GM12865 (cell line): ENCODE measurements around the gene RPS19BP1.

ENCODE experiments used
- DNase-seq: peaks from one replicate; pipeline ENCODE4 v3.0.0; 2010; ENCODE audit warnings: low read depth
- H3K4me3 ChIP-seq: 2 replicates; pipeline ENCODE4 v1.5.1; 2011; ENCODE audit warnings: mild to moderate bottlenecking, low read depth, low read length, control low read depth
- CTCF ChIP-seq: IDR thresholded peaks from 2 replicates; pipeline ENCODE4 v1.5.1; 2011; ENCODE audit warnings: low read length, control low read depth, low read depth, inconsistent platforms; ENCODE audit not compliant: insufficient read depth; ENCODE audit errors: missing control alignments

The RPS19BP1 gene

DNA sequence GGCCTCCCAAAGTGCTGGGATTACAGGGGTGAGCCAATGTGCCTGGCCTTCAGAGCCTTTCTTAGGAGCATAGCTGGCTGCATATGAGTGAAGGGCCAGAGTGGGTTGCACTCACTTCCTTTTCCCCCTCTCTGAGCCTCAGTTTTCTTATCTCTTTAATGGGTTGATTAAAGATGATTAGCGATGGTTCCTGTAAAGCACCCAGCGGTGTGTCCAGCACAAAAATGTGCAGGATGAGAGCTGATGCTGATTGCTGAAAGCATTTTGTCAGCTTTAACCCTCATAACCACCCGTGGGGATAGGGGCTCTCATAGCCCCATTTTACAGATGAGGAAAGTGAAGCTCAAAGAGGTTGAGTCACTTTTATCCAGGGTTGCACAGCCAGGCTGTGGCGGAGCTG is 43.5 kb upstream of the RPS19BP1 start:
- H3K4me3 ChIP-seq: no peak overlapping the region
- DNase-seq: no peak
- TF ChIP-seq CTCF: no peak

DNA sequence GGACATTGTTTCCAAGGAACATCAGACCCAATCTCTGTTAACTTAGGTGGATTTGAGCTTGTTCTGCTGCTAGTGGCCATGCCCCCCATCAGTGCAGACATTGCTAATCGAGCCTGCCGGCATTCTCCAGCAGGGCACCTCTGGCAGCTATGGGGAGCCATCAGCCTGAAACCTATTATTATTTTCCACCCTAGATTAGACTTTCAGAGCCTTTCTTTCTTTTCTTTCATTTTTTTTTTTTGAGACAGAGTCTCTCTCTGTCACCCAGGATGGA is 42.9 kb upstream of the RPS19BP1 start:
- H3K4me3 ChIP-seq: no peak overlapping the region
- no peak for DNase-seq
- TF ChIP-seq CTCF: no peak

DNA sequence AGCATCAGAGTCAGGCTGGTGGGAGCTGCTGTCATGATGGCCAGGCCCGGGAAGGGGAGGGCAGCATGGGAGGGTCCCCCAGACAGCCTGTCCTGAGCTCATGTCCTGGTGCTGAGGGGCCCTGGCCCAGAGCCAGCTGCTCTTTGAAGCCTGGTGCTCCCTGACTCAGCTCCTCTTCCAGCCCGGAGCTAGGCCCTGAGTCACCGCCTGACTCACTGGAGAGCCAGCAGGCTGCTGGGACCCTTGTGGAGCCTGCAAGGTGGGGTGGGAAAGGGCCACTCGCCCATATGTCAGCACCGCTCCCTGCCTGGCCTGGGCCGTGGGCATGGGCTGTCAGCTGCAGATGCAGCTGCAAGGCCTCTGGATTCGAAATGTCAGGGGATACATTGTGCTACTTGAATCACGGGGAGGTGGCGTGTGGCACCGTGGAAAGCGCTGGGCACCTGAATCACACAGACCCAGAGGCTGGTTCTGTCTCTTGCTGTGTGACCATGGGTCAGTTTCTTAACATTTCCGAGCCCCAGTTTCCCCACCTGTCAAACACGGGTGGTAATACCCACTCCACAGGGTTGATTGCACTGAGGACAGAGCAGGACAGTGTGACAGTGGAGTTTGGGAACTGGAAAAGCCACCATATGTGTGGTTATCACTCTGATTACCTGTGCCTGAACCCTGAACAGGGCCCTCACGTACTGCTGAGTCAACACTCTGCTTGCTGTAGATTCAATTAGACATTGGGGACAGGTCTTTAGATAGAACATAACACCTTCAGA is 42.4 kb upstream of the RPS19BP1 start:
- H3K4me3 ChIP-seq: no peak overlapping the region
- DNase-seq: no peak
- TF ChIP-seq CTCF: no peak

DNA sequence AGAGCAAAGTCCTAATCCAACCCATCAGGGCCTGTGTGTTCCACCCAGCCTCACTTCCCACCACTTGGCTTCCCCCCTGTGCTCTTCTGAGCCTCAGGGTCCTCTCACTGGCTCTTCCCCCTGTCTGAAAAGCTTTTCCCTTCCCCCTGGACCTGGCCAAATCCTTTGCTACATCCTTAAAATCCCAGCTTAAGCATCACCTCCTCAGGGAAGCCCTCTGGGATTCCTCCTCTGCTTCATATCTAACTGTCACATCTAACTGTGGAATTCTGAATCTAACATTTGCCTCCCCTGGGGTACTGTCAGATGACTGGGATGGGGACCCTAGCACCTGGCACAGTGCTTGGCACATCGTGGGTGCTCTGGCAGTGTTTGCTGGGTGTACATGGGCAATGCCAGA is 39.0 kb upstream of the RPS19BP1 start:
- DNase-seq: no peak
- TF ChIP-seq CTCF: no peak
- H3K4me3 ChIP-seq: no peak overlapping the region

GRCh38 chr22:39570665-39571064 is 38.1 kb upstream of the RPS19BP1 start, which contains the start of gene CACNA1I:
Gene CACNA1I, plus strand, starts transcription at chr22:39570753. Its CDS starts 0 bp downstream, at chr22:39570753.
- H3K4me3 ChIP-seq: no peak within 1 kb of the TSS
- no peak for TF ChIP-seq CTCF
- DNase-seq: no peak

- no peak for DNase-seq
- H3K4me3 ChIP-seq: no peak overlapping the region
- no peak for TF ChIP-seq CTCF
Observed at GRCh38 chr22:39570226-39570625, 37.7 kb upstream of the RPS19BP1 start.

GRCh38 chr22:39569066-39569465 is 36.5 kb upstream of the RPS19BP1 start:
- DNase-seq: no peak
- H3K4me3 ChIP-seq: no peak overlapping the region
- no peak for TF ChIP-seq CTCF
